HG03432 (cell line): Measurements from ENCODE around the gene CFAP65.

Experiments
- ATAC-seq: cut with Tn5 transposase; IDR thresholded peaks from one replicate; pipeline ENCODE4 v1.9.1; 2021; ENCODE audit warnings: mild to moderate bottlenecking, moderate library complexity; ENCODE audit not compliant: unreplicated experiment

The CFAP65 gene

DNA sequence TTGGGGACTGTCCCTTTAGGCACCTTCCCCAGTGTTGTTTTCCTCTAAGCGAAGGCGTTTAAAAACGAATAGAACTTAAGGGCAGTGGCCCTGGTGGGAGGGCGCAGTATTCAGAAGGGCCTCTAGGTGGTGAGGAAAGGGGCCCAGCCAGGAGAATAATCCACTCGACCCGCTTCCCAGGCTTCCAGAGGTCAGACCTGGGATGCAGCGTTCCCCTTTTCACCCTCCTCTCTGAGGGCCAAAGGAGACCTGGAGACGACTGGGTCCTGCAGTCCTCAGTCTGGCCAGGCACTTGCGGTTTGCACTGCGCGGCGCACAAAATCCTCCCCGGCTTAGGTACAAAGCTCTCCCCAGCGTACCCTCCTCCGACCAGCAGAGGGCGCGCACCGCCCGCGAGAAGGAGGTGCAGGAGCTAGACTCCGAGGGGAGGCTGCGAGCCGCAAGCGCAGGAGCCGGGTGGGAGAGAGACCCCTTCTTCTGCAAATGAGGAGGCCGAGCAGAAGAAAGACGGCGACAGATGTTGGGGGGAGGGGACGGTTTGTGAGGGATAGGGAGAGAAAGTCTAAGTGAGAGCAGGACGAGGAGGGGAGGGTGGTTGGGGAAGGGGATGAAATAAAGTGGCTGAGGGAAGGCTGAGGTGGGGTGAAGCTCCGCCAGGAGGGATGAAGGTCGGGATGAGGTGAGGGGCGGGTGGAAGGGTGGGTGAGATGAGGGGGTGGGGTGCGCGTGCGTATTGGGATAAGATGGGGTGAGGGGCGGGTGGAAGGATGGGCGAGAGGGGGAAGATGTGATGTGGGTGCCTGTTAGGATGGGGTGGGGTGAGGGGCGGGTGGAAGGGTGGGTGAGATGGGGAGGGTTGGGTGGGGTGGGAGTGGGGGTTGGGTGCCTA is 61.2 kb downstream of the CFAP65 start:
- ATAC-seq: peak; percentile 90

DNA sequence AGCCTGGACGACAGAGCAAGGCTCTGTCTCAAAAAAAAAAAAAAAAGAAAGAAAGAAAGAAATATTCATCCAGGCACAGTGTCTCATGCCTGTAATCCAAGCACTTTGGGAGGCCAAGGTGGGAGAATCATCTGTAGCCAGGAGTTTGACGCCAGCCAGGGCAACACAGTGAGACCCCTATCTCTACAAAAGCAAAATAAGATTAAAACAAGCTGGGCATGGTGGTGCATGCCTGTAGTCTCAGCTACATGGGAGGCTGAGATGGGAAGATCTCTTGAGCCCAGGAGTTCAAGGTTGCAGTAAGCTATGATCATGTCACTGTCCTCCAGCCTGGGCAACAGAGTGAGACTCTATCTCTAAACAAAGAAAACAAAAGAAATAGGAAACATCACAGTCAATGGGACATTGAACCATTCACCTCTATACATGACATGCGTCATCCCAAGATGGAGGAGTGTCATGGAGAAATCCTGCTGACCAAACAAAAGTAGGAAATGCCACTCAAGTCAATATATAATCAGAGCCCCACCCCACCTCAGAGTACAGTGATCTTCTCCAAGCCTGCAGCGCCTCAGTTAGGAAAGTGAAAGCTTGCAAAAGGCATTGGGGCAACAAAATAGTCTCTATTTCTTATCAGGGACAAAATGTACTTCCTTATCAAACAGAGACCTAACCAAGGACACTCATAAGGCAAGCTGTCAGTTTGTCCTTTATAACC is 66.1 kb downstream of the CFAP65 start:
- ATAC-seq: no peak

DNA sequence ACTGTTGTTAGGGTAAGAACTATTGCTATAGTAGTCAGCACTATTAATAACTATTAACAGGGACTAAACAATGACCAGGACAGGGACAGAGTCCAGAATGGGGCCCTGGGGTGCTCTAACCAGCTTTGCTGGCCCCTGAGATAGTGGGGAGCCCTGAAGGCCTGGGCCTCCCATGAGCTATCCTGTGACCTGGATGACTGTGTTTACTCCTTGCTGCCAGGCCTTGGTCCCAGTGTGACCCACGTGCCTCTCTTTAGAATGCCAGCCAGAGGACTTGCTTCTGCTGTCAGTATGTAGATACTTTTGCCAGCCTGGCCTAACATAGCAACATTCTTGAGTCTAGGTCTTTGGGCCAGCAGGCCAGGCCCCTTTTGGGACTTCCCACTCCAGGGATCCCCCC is 70.4 kb downstream of the CFAP65 start:
- ATAC-seq: no peak

DNA sequence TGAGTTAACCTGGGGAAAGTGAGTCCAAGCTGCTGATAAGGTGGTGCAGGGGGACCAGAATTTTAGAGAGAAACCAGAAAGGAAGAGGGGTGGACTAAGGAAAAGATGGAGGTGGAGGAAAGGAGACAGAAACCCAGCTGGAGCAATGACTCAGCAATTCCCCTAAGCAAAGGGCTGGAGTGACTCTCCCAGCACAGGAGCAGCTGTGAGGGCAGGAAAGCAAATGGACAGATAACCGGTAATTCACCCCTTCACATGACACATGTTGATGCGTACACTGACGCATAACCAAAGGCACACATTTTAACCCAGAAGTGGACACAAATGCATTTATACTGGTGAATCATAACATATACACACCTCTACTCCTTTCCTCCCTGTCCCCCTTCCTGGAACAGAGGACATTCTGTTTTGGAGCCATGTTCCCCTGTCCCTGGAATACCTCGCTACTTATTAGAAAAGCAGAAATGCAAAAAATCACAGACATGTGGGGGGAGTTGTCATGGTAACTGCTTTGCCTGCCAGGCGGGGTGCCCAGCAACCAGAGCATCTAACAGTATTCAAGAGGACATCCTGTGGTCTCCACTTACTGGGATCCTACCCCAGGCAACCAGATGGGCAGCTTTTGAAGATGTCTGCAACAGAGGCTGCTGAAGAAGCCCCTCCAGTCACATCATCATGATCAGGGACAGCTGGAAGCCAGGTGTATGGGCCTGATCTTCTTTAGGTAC is 77.1 kb downstream of the CFAP65 start:
- no peak for ATAC-seq

GRCh38 chr2:218963601-218964000 is 77.7 kb downstream of the CFAP65 start:
- no peak for ATAC-seq

GRCh38 chr2:218962859-218963492 is 78.3 kb downstream of the CFAP65 start:
- ATAC-seq: no peak

GRCh38 chr2:218961651-218962570 is 79.4 kb downstream of the CFAP65 start:
- ATAC-seq: no peak

DNA sequence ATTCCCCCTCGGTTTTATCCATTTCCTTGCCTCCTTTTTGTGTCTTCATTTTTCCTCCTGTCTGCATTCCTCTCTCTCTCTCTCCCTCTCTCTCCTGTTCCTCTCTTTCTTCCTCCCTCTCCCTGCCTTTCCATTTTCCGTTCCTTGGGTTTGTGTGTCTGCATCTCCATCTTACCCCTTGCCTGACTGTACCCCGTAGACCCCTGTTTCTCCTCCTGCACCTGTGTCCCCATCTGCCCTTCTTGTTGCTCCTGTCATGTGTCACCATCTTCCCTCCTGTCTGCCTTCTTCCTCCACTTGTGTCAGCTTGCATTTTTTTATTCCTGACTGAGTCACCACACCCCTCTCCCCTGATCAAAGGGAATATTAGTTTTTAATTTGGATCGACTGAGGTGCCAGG is 80.1 kb downstream of the CFAP65 start:
- ATAC-seq: no peak

GRCh38 chr2:218960309-218961165 is 80.8 kb downstream of the CFAP65 start:
- no peak for ATAC-seq

DNA sequence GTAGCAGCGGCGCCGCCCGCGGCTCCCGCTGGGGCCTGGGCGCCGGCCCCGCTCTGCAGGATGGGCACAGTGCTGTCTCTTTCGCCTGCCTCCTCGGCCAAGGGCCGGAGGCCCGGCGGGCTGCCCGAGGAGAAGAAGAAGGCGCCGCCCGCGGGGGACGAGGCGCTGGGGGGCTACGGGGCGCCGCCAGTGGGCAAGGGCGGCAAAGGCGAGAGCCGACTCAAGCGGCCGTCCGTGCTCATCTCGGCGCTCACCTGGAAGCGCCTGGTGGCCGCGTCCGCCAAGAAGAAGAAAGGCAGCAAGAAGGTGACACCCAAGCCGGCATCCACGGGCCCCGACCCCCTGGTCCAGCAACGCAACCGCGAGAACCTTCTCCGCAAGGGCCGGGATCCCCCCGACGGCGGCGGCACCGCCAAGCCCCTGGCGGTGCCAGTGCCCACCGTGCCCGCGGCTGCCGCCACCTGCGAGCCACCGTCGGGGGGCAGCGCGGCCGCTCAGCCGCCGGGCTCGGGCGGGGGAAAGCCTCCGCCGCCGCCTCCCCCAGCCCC is 81.5 kb downstream of the CFAP65 start:
- no peak for ATAC-seq

DNA sequence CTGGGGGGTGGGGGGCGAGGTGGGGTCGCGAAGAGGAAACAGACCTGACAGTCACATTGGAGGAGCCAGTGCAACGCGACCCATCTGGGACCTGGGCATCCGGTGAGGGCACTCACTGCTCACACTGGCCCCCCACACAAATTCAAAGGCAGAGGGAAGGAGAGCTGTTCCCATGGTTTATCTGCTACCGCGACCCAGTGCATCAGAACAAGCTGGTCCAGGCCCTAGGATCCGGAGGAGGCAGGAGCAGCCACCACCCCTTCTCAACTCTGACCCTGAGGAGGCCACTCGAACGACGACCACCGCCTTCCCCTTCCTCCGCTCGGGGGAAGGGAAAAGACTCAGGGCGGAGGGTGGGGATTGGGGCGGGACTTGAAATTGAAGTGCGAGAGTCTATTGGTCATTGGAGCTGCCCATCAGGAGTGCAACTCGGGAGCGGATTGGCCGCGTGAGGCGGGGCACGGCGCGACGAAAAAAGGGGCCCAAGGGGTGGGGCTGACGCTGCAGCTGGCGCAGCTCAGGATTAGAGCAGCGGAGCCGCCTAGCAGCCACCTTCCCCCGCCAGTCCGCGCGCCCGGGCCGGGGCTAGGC is 82.1 kb downstream of the CFAP65 start, which contains the start of gene CDK5R2:
Gene CDK5R2 (plus strand): TSS at position 526 of the 591 bp plus-strand sequence. CDS start 155 bp downstream, outside the sequence.
- peak; percentile 99 for ATAC-seq

DNA sequence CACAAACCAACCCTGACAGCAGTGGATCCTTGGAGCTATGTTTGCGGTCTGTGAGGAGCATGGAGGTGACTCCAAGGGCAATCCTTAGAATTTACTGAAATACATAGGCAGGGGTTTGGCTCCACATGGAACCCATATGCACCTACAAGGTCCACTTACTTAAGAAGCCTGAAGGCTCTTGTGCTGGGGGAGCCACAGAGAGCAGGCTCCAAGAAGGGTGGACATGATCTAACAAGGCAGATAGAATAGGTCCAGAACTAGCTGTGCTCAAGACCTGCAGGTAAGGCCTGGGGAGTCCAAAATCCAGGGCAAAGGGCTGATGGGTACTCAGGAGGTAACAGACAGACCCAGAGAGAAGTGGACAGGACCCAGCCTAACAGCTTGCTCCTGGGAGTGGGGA is 83.0 kb downstream of the CFAP65 start:
- ATAC-seq: no peak

GRCh38 chr2:218957671-218958070 is 83.6 kb downstream of the CFAP65 start:
- no peak for ATAC-seq

DNA sequence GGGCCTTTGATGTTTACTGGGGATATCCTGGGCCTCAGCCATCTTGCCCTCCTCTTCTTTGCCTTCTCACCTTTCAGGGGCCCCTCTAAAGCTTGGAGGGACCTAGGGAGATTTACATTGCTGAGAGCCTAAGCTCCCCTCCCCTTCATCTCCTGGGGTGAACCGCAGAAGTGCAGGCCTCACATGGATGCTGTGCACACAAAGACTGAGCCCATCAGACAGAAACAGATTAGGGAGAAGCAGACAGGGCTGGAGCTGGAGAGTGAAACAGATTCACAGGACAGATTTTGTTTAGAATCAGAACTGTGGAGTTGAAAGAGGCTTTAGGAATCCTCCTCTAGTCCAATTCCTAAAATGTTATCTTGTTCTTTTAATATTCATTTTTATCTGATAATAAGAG is 85.3 kb downstream of the CFAP65 start:
- no peak for ATAC-seq

DNA sequence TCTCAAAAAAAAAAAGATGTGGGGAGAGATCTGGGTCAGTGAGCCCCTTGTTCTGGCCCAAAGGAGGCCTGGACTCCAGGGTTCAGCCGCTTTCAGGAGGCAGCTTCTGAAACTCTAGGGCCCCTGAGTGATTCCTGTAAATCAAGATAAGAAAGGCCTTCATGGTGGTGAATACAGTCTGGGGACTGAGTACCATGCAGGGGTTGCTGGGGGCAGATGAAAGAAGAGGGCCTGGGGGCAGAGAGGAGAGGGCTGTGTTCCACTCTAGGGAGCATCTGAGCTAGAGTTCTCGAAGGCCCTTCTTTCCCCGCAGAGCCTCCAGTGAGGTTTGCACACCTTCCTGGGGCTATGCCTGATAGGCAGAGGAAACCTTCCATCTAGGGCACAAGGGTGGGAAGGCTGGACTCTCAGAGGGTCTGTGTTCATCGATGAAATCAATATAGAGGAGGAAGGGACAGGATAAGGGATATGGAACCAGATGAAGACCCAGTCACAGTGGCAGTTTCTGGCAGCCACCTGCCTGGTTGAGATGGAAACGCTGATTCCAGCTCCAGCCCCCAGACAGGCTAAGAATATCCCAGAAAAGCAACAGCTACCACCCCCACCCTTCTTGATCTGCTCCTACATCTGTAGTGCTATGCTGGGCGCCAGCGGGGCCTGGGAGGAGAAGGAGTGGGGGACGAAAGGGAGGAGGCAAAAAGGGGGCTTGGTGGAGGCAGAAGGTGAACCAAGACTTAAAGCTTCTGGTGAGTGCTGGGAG is 86.6 kb downstream of the CFAP65 start:
- no peak for ATAC-seq

DNA sequence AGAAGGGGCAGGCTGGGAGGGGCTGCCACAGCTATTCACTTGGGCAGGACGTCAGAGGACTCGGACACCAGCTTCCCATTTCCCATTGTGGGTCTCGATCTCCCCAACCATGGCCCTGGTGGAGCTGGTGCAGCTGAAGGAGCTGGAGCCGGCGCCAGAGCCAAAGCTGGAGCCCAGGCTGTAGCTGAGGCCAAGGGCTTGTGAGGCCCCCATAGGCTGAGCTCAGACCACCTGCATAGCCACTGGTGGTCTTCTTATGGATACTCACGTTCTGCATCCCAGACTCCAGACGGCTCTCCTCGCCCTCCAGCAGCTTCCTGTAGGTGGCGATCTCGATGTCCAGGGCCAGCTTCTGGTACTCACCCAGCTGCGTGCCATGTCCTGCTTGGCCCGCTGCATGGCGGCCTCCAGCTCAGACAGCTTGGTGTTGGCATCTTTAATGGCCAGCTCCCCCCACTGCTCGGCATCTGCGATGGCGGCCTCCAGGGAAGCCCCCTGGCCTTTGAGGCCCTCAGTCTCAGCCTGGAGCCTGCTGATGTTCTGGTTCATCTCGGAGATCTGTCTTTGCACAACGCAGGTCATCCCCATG is 87.9 kb downstream of the CFAP65 start:
- no peak for ATAC-seq
